Endothelial cell of umbilical vein (primary cell): ENCODE data around the gene NCAN. TPM values are rescaled to one million over a fixed set of nuclear protein-coding genes. Genes with fewer than 3 reads are reported as not detected.

Source experiments
- BruUV-seq: library from RNA; stranded (reverse); fragments of 400-500 nt; replicated peaks from 2 replicates; lab custom pipeline; 2021; lab: Mats Ljungman, UMichigan
- CTCF ChIA-PET: fragments of 300-600, 350-600 bp; sonication (Branson Sonifier 250); formaldehyde crosslinking; loops from one replicate; lab custom pipeline; 2021; ENCODE audit warnings: antibody characterized with exemption, inconsistent platforms; lab: Charles Lee
- POLR2A ChIA-PET: fragments of 300-600, 350-600 bp; sonication (Branson Sonifier 250); formaldehyde crosslinking; loops from one replicate; lab custom pipeline; 2021; ENCODE audit warnings: antibody characterized with exemption, inconsistent platforms; lab: Charles Lee
- DNase-seq: peaks from one replicate; pipeline ENCODE4 v3.0.0-alpha.2; 2011; ENCODE audit warnings: low read depth, low spot score
- FAIRE-seq: peaks from 2 replicates; lab custom pipeline; 2011; peaks lifted over from hg19 to GRCh38; lab: Jason Lieb, UNC
- H2AFZ ChIP-seq: 2 replicates; pipeline ENCODE4 v1.6.0; 2012; ENCODE audit warnings: low read depth, low read length, control low read depth, inconsistent platforms
- H3K27ac ChIP-seq: 2 replicates; pipeline ENCODE4 v1.5.1; 2011; ENCODE audit warnings: low read depth, mild to moderate bottlenecking, control low read depth, low read length, moderate library complexity; ENCODE audit not compliant: insufficient read depth
- H3K27me3 ChIP-seq, 2 experiments: 2 replicates each; pipeline versions ENCODE4 v1.6.0 to v1.6.1; 2011; ENCODE audit warnings: low read length in 2 of 2, mixed read lengths in 1 of 2; ENCODE audit not compliant: control insufficient read depth in 2 of 2, insufficient read depth in 2 of 2
- H3K36me3 ChIP-seq, 2 experiments: 2 replicates in 1 of 2; 3 replicates in 1 of 2; pipeline ENCODE4 v1.5.1; 2011; ENCODE audit warnings: low read length in 2 of 2, mild to moderate bottlenecking in 1 of 2, moderate library complexity in 1 of 2; ENCODE audit not compliant: control insufficient read depth in 2 of 2, insufficient read depth in 2 of 2; ENCODE audit errors: extremely low read depth in 1 of 2
- H3K4me1 ChIP-seq: 3 replicates; pipeline ENCODE4 v1.5.1; 2011; ENCODE audit warnings: mild to moderate bottlenecking, low read length; ENCODE audit not compliant: control insufficient read depth, insufficient read depth; ENCODE audit errors: extremely low read depth
- H3K4me2 ChIP-seq: 2 replicates; pipeline ENCODE4 v1.6.1; 2011; ENCODE audit warnings: low read length, control low read depth, mixed read lengths; ENCODE audit not compliant: insufficient read depth
- H3K4me3 ChIP-seq, 3 experiments: fragments of 200-600 bp in 1 of 3; sonication (generic), shearing (Covaris generic) in 1 of 3; replicated peaks in 1 of 3; 2 replicates each; pipeline ENCODE4 v1.5.1; 2011 to 2016; ENCODE audit warnings: control low read depth in 3 of 3, low read length in 3 of 3, mild to moderate bottlenecking in 2 of 3, inconsistent platforms in 1 of 3, low read depth in 1 of 3, moderate library complexity in 1 of 3; ENCODE audit not compliant: insufficient read depth in 1 of 3
- H3K79me2 ChIP-seq: 2 replicates; pipeline ENCODE4 v1.6.0; 2012; ENCODE audit warnings: low read length, inconsistent platforms; ENCODE audit not compliant: control insufficient read depth, insufficient read depth
- H3K9ac ChIP-seq: replicated peaks from 2 replicates; pipeline ENCODE3; 2011; ENCODE audit warnings: low read length, control low read depth; ENCODE audit not compliant: insufficient read depth; ENCODE audit errors: extremely low read depth
- H3K9me1 ChIP-seq: replicated peaks from 3 replicates; pipeline ENCODE4 v1.6.0; 2011; ENCODE audit warnings: mild to moderate bottlenecking, low read length; ENCODE audit not compliant: control insufficient read depth, insufficient read depth; ENCODE audit errors: extremely low read depth
- H3K9me3 ChIP-seq: replicated peaks from 2 replicates; pipeline ENCODE4 v1.5.1; 2012; ENCODE audit warnings: low read length, inconsistent platforms; ENCODE audit not compliant: control insufficient read depth, insufficient read depth
- H4K20me1 ChIP-seq: replicated peaks from 2 replicates; pipeline ENCODE3; 2011; ENCODE audit warnings: mild to moderate bottlenecking, low read length; ENCODE audit not compliant: control insufficient read depth, insufficient read depth; ENCODE audit errors: extremely low read depth
- CTCF ChIP-seq, 2 donors: IDR thresholded peaks; 1 replicate in 1 of 2; 2 replicates in 1 of 2; pipeline ENCODE4 v1.5.1; 2011; ENCODE audit warnings: low read length in 2 of 2, mild to moderate bottlenecking in 2 of 2, moderate library complexity in 2 of 2, control low read depth in 1 of 2, inconsistent platforms in 1 of 2, low read depth in 1 of 2; ENCODE audit not compliant: insufficient read depth in 1 of 2; ENCODE audit errors: extremely low read depth in 1 of 2
- EZH2 ChIP-seq: IDR thresholded peaks from 2 replicates; pipeline ENCODE4 v1.6.1; 2012; ENCODE audit warnings: borderline replicate concordance, low read depth, mild to moderate bottlenecking, moderate library complexity, low read length, inconsistent platforms; ENCODE audit not compliant: severe bottlenecking
- FOS ChIP-seq: IDR thresholded peaks from 2 replicates; pipeline ENCODE4 v1.6.1; 2011; ENCODE audit warnings: mild to moderate bottlenecking, low read length, moderate library complexity, borderline replicate concordance; ENCODE audit not compliant: insufficient read depth
- GATA2 ChIP-seq: IDR thresholded peaks from 2 replicates; pipeline ENCODE4 v1.7.0; 2011; ENCODE audit warnings: low read depth, mild to moderate bottlenecking, moderate library complexity, mixed read lengths, low read length; ENCODE audit not compliant: insufficient read length, insufficient read depth
- JUN ChIP-seq: IDR thresholded peaks from 2 replicates; pipeline ENCODE4 v1.6.1; 2011; ENCODE audit warnings: borderline replicate concordance, low read depth; ENCODE audit not compliant: insufficient read length, insufficient read depth
- MAX ChIP-seq: IDR thresholded peaks from 2 replicates; pipeline ENCODE4 v1.6.1; 2011; ENCODE audit not compliant: insufficient read depth, insufficient read length
- MYC ChIP-seq: IDR thresholded peaks from one replicate; pipeline ENCODE4 v1.6.1; 2011; ENCODE audit warnings: mild to moderate bottlenecking, low read depth, low read length
- POLR2A ChIP-seq: IDR thresholded peaks from 2 replicates; pipeline ENCODE4 v1.6.1; 2012; ENCODE audit warnings: low read depth, mild to moderate bottlenecking, control low read depth, low read length
- POLR2AphosphoS5 ChIP-seq: IDR thresholded peaks from 2 replicates; pipeline ENCODE4 v1.6.1; 2012; ENCODE audit warnings: low read depth, mild to moderate bottlenecking, control low read depth, low read length, moderate library complexity; ENCODE audit not compliant: insufficient read depth
- dilution Hi-C: fragments of 300-500 bp; cut with MboI; formaldehyde crosslinking; loops from one replicate; pipeline ENCODE4 v1.15.0; 2019; ENCODE audit warnings: low sequenced_read_pairs; ENCODE audit not compliant: extremely low pct_ligation_motif_present
- intact Hi-C: fragments of 100-400 bp; cut with micrococcal nuclease; formaldehyde crosslinking; loops from one replicate; pipeline ENCODE4 v1.10.0; 2022
- polyA plus RNA-seq, 4 experiments: library from polyadenylated mRNA; depleted of rRNA in 3 of 4; stranded (reverse) in 3 of 4; unstranded in 1 of 4; fragments of >200 nt; gene quantifications; 2 replicates each; pipeline versions ENCODE4 v1.2.1 to v1.2.3, GENCODE V29; 2011 to 2012; ENCODE audit warnings: missing spikeins in 1 of 4
- total RNA-seq: library from RNA; stranded (reverse); gene quantifications from 2 replicates; pipeline ENCODE4 v1.2.3, GENCODE V29; 2021

The NCAN gene
- total and polyA plus RNA-seq, 2 donors (not counting 3 experiments of a cell fraction or from before 2014, with no cell fraction given) = not detected

- no peak overlapping the region for H3K4me2 ChIP-seq
- dilution Hi-C loops = no loop called here
- H2AFZ ChIP-seq = no peak overlapping the region
- no peak for FAIRE-seq
- POLR2A ChIA-PET = no interaction called here
- H3K4me3 ChIP-seq = no peak overlapping the region
- no peaks in the 10 kb centered on the region for H3K9me3 ChIP-seq
- TF ChIP-seq FOS (no peak), CTCF (IDR thresholded peaks at IDR 0.05; ENCODE audit: extremely low read depth in 1 of 2, insufficient read depth in 1 of 2, low read depth in 1 of 2, low read length in 2 of 2) (no peak), GATA2 (no peak), MAX (no peak), JUN (no peak), MYC (no peak), EZH2 (no peak), POLR2A (no peak), POLR2AphosphoS5 (no peak)
- BruUV-seq = no TSS peak
- H3K79me2 ChIP-seq = no peaks in the 10 kb centered on the region
- CTCF ChIA-PET = no interaction called here
- H3K27me3 ChIP-seq = peaks cover 2% of the 10 kb centered on the region in 2 experiments
- intact Hi-C loops = no loop called here
- no peaks in the 10 kb centered on the region for H3K36me3 ChIP-seq
- no peak overlapping the region for H3K27ac ChIP-seq
- no peaks in the 10 kb centered on the region for H3K4me1 ChIP-seq
- DNase-seq = no peak
- no peak overlapping the region for H3K9ac ChIP-seq
- H3K9me1 ChIP-seq = no peaks in the 10 kb centered on the region
- H4K20me1 ChIP-seq = no peaks in the 10 kb centered on the region
Measured at GRCh38 chr19:19227217-19227616, 15.5 kb downstream of the NCAN start.
